MCF 10A (cell line): Measurements from ENCODE around the gene ANGPTL2. TPM values are rescaled to one million over a fixed set of nuclear protein-coding genes. Genes with fewer than 3 reads are reported as not detected.

Experiments
- BruUV-seq: library from RNA; stranded (reverse); fragments of 400-500 nt; replicated peaks from 2 replicates; lab custom pipeline; 2021; lab: Mats Ljungman, UMichigan
- CTCF ChIA-PET: fragments of 300-600 bp; sonication (Branson Sonifier 250); formaldehyde crosslinking; extraction: SDS; loops from one replicate; lab custom pipeline; 2021; ENCODE audit warnings: antibody characterized with exemption, inconsistent platforms; lab: Yijun Ruan, JAX
- POLR2A ChIA-PET: fragments of 300-600, 350-650 bp; sonication (Branson Sonifier 250); formaldehyde crosslinking; extraction: SDS; loops from one replicate; lab custom pipeline; 2020; ENCODE audit warnings: antibody characterized with exemption, inconsistent platforms; lab: Yijun Ruan, JAX
- DNase-seq: peaks from one replicate; pipeline ENCODE4 v3.0.0-alpha.2; 2018; ENCODE audit not compliant: unreplicated experiment
- H3K27ac Mint-ChIP-seq: one replicate; pipeline ENCODE4 v1.8.0; 2022; ENCODE audit warnings: mild to moderate bottlenecking, low read depth, mixed read lengths; ENCODE audit not compliant: unreplicated experiment
- H3K27me3 Mint-ChIP-seq: one replicate; pipeline ENCODE4 v1.8.0; 2022; ENCODE audit warnings: mixed read lengths; ENCODE audit not compliant: insufficient read depth, unreplicated experiment
- H3K36me3 Mint-ChIP-seq: one replicate; pipeline ENCODE4 v1.8.0; 2022; ENCODE audit warnings: mild to moderate bottlenecking, moderate library complexity, mixed read lengths; ENCODE audit not compliant: insufficient read depth, unreplicated experiment
- H3K4me1 Mint-ChIP-seq: one replicate; pipeline ENCODE4 v1.8.0; 2022; ENCODE audit warnings: mixed read lengths; ENCODE audit not compliant: insufficient read depth, unreplicated experiment
- H3K4me3 Mint-ChIP-seq: one replicate; pipeline ENCODE4 v1.8.0; 2022; ENCODE audit warnings: mild to moderate bottlenecking, moderate library complexity, mixed read lengths; ENCODE audit not compliant: unreplicated experiment
- H3K9me3 Mint-ChIP-seq: one replicate; pipeline ENCODE4 v1.8.0; 2022; ENCODE audit warnings: mixed read lengths; ENCODE audit not compliant: unreplicated experiment
- CTCF ChIP-seq: fragments of 200-600 bp; IDR thresholded peaks from one replicate; pipeline ENCODE4 v1.8.0; 2022; ENCODE audit warnings: antibody characterized with exemption, mild to moderate bottlenecking; ENCODE audit not compliant: unreplicated experiment
- intact Hi-C: fragments of 100-400 bp; cut with micrococcal nuclease; formaldehyde crosslinking; loops from 2 replicates; pipeline ENCODE4 v1.14.1; 2022
- total RNA-seq: library from RNA; stranded (reverse); gene quantifications from 2 replicates; pipeline ENCODE4 v1.2.3, GENCODE V29; 2022

Gene ANGPTL2
- total RNA-seq, 1 experiment from 2014 or later, result not detected

- no peak overlapping the region for H3K27ac Mint-ChIP-seq
- intact Hi-C loops, result no loop called here
- no peaks in the 10 kb centered on the region for H3K4me1 Mint-ChIP-seq
- no peak overlapping the region for H3K4me3 Mint-ChIP-seq
- H3K27me3 Mint-ChIP-seq, result no peaks in the 10 kb centered on the region
- DNase-seq, result no peak
- no peaks in the 10 kb centered on the region for H3K9me3 Mint-ChIP-seq
- no peak for TF ChIP-seq CTCF
- H3K36me3 Mint-ChIP-seq, result no peaks in the 10 kb centered on the region
- BruUV-seq, result no TSS peak
- POLR2A ChIA-PET, result no interaction called here
- CTCF ChIA-PET, result no interaction called here
Observed at GRCh38 chr9:127087836-127088235, 34.6 kb downstream of the ANGPTL2 start.

GRCh38 chr9:127087411-127087810 is 35.0 kb downstream of the ANGPTL2 start:
- CTCF ChIA-PET, result no interaction called here

GRCh38 chr9:127086771-127087170 is 35.7 kb downstream of the ANGPTL2 start:
- intact Hi-C loops, result no loop called here
- DNase-seq, result no peak
- no peak overlapping the region for H3K27ac Mint-ChIP-seq
- no peaks in the 10 kb centered on the region for H3K9me3 Mint-ChIP-seq
- POLR2A ChIA-PET, result no interaction called here
- no peak overlapping the region for H3K4me3 Mint-ChIP-seq
- no TSS peak for BruUV-seq
- H3K27me3 Mint-ChIP-seq, result no peaks in the 10 kb centered on the region
- no peak for TF ChIP-seq CTCF
- H3K36me3 Mint-ChIP-seq, result no peaks in the 10 kb centered on the region
- H3K4me1 Mint-ChIP-seq, result no peaks in the 10 kb centered on the region
- CTCF ChIA-PET, result no interaction called here

More at GRCh38 chr9:127087411-127087810, 35.0 kb downstream of the ANGPTL2 start:
- no TSS peak for BruUV-seq
- Mint-ChIP-seq H3K27me3 (no peaks in the 10 kb centered on the region), H3K9me3 (no peaks in the 10 kb centered on the region), H3K36me3 (no peaks in the 10 kb centered on the region), H3K4me3 (no peak overlapping the region), H3K27ac (no peak overlapping the region), H3K4me1 (no peaks in the 10 kb centered on the region)
- POLR2A ChIA-PET, result no interaction called here
- no peak for TF ChIP-seq CTCF
- intact Hi-C loops, result no loop called here
- no peak for DNase-seq

GRCh38 chr9:127085186-127085585 is 37.2 kb downstream of the ANGPTL2 start:
- Mint-ChIP-seq H3K4me1 (no peaks in the 10 kb centered on the region), H3K36me3 (no peaks in the 10 kb centered on the region), H3K27ac (no peak overlapping the region), H3K9me3 (no peaks in the 10 kb centered on the region), H3K27me3 (no peaks in the 10 kb centered on the region), H3K4me3 (no peak overlapping the region)
- intact Hi-C loops, result no loop called here
- DNase-seq, result no peak
- TF ChIP-seq CTCF, result no peak
- no TSS peak for BruUV-seq
- POLR2A ChIA-PET, result no interaction called here
- CTCF ChIA-PET, result interaction anchor here (0.6 kb wide), 1 partner anchor 949 kb away, joined by 3 read pairs; no protein-coding TSS in a partner anchor
